SK-N-SH (cell line): ENCODE measurements around the gene GRM8. TPM values are rescaled to one million over a fixed set of nuclear protein-coding genes. Genes with fewer than 3 reads are reported as not detected.
"Not testable (repeated sequence)": the region's sequence is repeated elsewhere in the genome, so short reads cannot be mapped to it uniquely, and the experiment has no call there.

ENCODE experiments used
- CTCF ChIA-PET: fragments of 300-600, 350-600 bp; formaldehyde crosslinking; extraction: SDS; loops from one replicate; lab custom pipeline; 2021; lab: Yijun Ruan, JAX
- POLR2A ChIA-PET: fragments of 350-600 bp; sonication (Branson Sonifier 250); formaldehyde crosslinking; extraction: SDS; loops from one replicate; lab custom pipeline; 2020; ENCODE audit warnings: antibody characterized with exemption, inconsistent platforms; lab: Yijun Ruan, JAX
- DNase-seq: peaks from one replicate; pipeline ENCODE4 v3.0.0; 2012
- H2AFZ ChIP-seq: fragments of 200-600 bp; sonication (generic); 2 replicates; pipeline ENCODE4 v1.8.1; 2016; ENCODE audit warnings: antibody characterized with exemption, mild to moderate bottlenecking, low read depth
- H3F3A ChIP-seq: fragments of 200-600 bp; sonication (generic); replicated peaks from 2 replicates; pipeline ENCODE3; 2016; ENCODE audit warnings: antibody characterized with exemption, mild to moderate bottlenecking; ENCODE audit not compliant: insufficient read depth
- H3K27ac ChIP-seq, 2 experiments: fragments of 200-500 bp in 1 of 2; fragments of 200-600 bp in 1 of 2; sonication (Bioruptor generic) in 1 of 2; sonication (generic), shearing (Covaris generic) in 1 of 2; 2 replicates each; pipeline versions ENCODE4 v1.5.1 to v1.6.1; 2014 to 2016; ENCODE audit warnings: low read depth in 2 of 2, inconsistent platforms in 1 of 2, low read length in 1 of 2, mild to moderate bottlenecking in 1 of 2, mixed read lengths in 1 of 2
- H3K27me3 ChIP-seq: fragments of 200-600 bp; sonication (generic), shearing (Covaris generic); 2 replicates; pipeline ENCODE4 v1.6.1; 2016; ENCODE audit warnings: mixed run types; ENCODE audit not compliant: insufficient read depth
- H3K36me3 ChIP-seq, 2 experiments: fragments of 200-500 bp in 1 of 2; fragments of 200-600 bp in 1 of 2; sonication (Bioruptor generic) in 1 of 2; sonication (generic) in 1 of 2; replicated peaks in 1 of 2; 2 replicates each; pipeline versions ENCODE3 to v1.5.1; 2014 to 2016; ENCODE audit warnings: low read length in 1 of 2, mild to moderate bottlenecking in 1 of 2; ENCODE audit not compliant: insufficient read depth in 2 of 2, control insufficient read depth in 1 of 2
- H3K4me1 ChIP-seq, 2 experiments: fragments of 200-500 bp in 1 of 2; fragments of 200-600 bp in 1 of 2; sonication (Bioruptor generic) in 1 of 2; sonication (generic), shearing (Covaris generic) in 1 of 2; 2 replicates each; pipeline versions ENCODE4 v1.5.1 to v1.6.1; 2014 to 2016; ENCODE audit warnings: low read depth in 1 of 2, low read length in 1 of 2, mixed run types in 1 of 2; ENCODE audit not compliant: insufficient read depth in 2 of 2, control insufficient read depth in 1 of 2
- H3K4me2 ChIP-seq: fragments of 200-600 bp; sonication (generic), shearing (Covaris generic); 2 replicates; pipeline ENCODE4 v1.6.1; 2017; ENCODE audit warnings: mixed run types
- H3K4me3 ChIP-seq, 2 experiments: fragments of 200-500 bp in 1 of 2; fragments of 200-600 bp in 1 of 2; sonication (Bioruptor generic) in 1 of 2; sonication (generic), shearing (Covaris generic) in 1 of 2; 2 replicates each; pipeline versions ENCODE4 v1.5.1 to v1.8.1; 2014 to 2016; ENCODE audit warnings: low read depth in 2 of 2, inconsistent platforms in 1 of 2, low read length in 1 of 2, mild to moderate bottlenecking in 1 of 2, mixed read lengths in 1 of 2, moderate library complexity in 1 of 2
- H3K79me2 ChIP-seq: fragments of 200-600 bp; sonication (generic); 2 replicates; pipeline ENCODE4 v1.8.1; 2017; ENCODE audit warnings: mild to moderate bottlenecking; ENCODE audit not compliant: insufficient read depth
- H3K9ac ChIP-seq: fragments of 200-600 bp; sonication (generic); 2 replicates; pipeline ENCODE4 v1.6.1; 2017; ENCODE audit warnings: mixed run types
- H3K9me2 ChIP-seq: fragments of 200-600 bp; sonication (generic); 2 replicates; pipeline ENCODE4 v1.6.1; 2017; ENCODE audit warnings: mixed run types
- H3K9me3 ChIP-seq: fragments of 200-600 bp; sonication (generic); 2 replicates; pipeline ENCODE4 v1.6.1; 2017; ENCODE audit warnings: mixed run types, mild to moderate bottlenecking, moderate library complexity
- H4K20me1 ChIP-seq: fragments of 200-600 bp; sonication (generic); 2 replicates; pipeline ENCODE4 v1.6.1; 2017; ENCODE audit warnings: mild to moderate bottlenecking, mixed run types; ENCODE audit not compliant: insufficient read depth
- CHD2 ChIP-seq: fragments of 150-350 bp; IDR thresholded peaks from 2 replicates; pipeline ENCODE4 v1.6.1; 2018; ENCODE audit warnings: low read length; ENCODE audit not compliant: partially characterized antibody
- FOXJ3 ChIP-seq: sonication (generic); formaldehyde crosslinking; IDR thresholded peaks from 2 replicates; pipeline ENCODE4 v1.5.1; 2020; ENCODE audit warnings: mild to moderate bottlenecking, missing genetic modification reagents
- GATA2 ChIP-seq: sonication (generic); formaldehyde crosslinking; IDR thresholded peaks from 2 replicates; pipeline ENCODE4 v1.5.0; 2020; ENCODE audit warnings: mild to moderate bottlenecking, missing genetic modification reagents
- IRF3 ChIP-seq: fragments of 150-350 bp; IDR thresholded peaks from 2 replicates; pipeline ENCODE4 v1.6.1; 2016; ENCODE audit warnings: mild to moderate bottlenecking, low read depth, low read length
- MAX ChIP-seq: IDR thresholded peaks from 2 replicates; pipeline ENCODE4 v1.4.0; 2012; ENCODE audit warnings: low read depth
- NFIC ChIP-seq: IDR thresholded peaks from 2 replicates; pipeline ENCODE4 v1.4.0; 2012; ENCODE audit warnings: borderline replicate concordance
- NRF1 ChIP-seq: IDR thresholded peaks from 2 replicates; pipeline ENCODE4 v1.6.1; 2012; ENCODE audit warnings: low read depth, mild to moderate bottlenecking, low read length
- PBX3 ChIP-seq: IDR thresholded peaks from 2 replicates; pipeline ENCODE4; 2012
- POLR2AphosphoS5 ChIP-seq: IDR thresholded peaks from 2 replicates; pipeline ENCODE4 v1.6.1; 2012; ENCODE audit warnings: low read depth, low read length
- TEAD4 ChIP-seq: IDR thresholded peaks from 2 replicates; pipeline ENCODE4 v1.4.0; 2012; ENCODE audit warnings: mild to moderate bottlenecking, borderline replicate concordance; ENCODE audit not compliant: insufficient read depth
- WGBS: methylation state at CpG from one replicate; pipeline ENCODE4 v1.1.6; 2017; ENCODE audit warnings: low lambda C conversion rate; 5-methylcytosine and 5-hydroxymethylcytosine counted together
- polyA plus RNA-seq, 3 experiments: library from polyadenylated mRNA; depleted of rRNA; stranded (reverse); fragments of >200 nt; gene quantifications; 2 replicates each; pipeline ENCODE4 v1.2.3, GENCODE V29; 2012

The GRM8 gene
- polyA plus RNA-seq, 1 of the 3 experiments (the other 2 are of a cell fraction): 0.10 TPM

- no peak for TF ChIP-seq CHD2
- TF ChIP-seq PBX3: no peak
Observed at GRCh38 chr7:126685018-126685573, 567.6 kb downstream of the GRM8 start (continued).

- ChIA-PET CTCF (interaction anchor here (1.5 kb wide), 1 partner anchor 47 kb away, joined by 3 read pairs; no protein-coding TSS in a partner anchor), POLR2A (no interaction called here)
- Histone ChIP-seq H3K4me3 (no peak overlapping the region), H3K27me3 (no peaks in the 10 kb centered on the region), H3K36me3 (no peaks in the 10 kb centered on the region), H3K9me2 (no peaks in the 10 kb centered on the region), H4K20me1 (no peaks in the 10 kb centered on the region), H3K27ac (no peak overlapping the region), H3K79me2 (no peaks in the 10 kb centered on the region), H2AFZ (no peak overlapping the region), H3K4me1 (no peaks in the 10 kb centered on the region; a peak in 1 of 4 replicates), H3K9ac (no peak overlapping the region), H3K4me2 (no peak overlapping the region), H3K9me3 (no peaks in the 10 kb centered on the region), H3F3A (no peaks in the 10 kb centered on the region)
- TF ChIP-seq POLR2AphosphoS5 (no peak), MAX (no peak), IRF3 (no peak), CHD2 (no peak), NFIC (no peak), GATA2 (CRISPR knock-in tag) (no peak), NRF1 (no peak), TEAD4 (no peak), FOXJ3 (no peak), PBX3 (no peak)
- DNase-seq: no peak
Observed at GRCh38 chr7:126682176-126682575, 570.6 kb downstream of the GRM8 start.

- H3K9me2 ChIP-seq, H3K4me2 ChIP-seq, H3K79me2 ChIP-seq, H3K36me3 ChIP-seq, H3K4me1 ChIP-seq, H2AFZ ChIP-seq, CTCF ChIA-PET, H3K4me3 ChIP-seq, H3F3A ChIP-seq, POLR2A ChIA-PET, H3K9me3 ChIP-seq, H4K20me1 ChIP-seq, H3K9ac ChIP-seq, H3K27me3 ChIP-seq, H3K27ac ChIP-seq, DNase-seq: not testable (repeated sequence)
- WGBS: 41% methylated on average over 1 of the region's 1 CpG
Observed at GRCh38 chr7:126668762-126669161, 584.0 kb downstream of the GRM8 start.
